Neuronal stem cell (in vitro differentiated cells): ENCODE results near the gene SGTA.
A peak's percentile ranks its signal among the peaks of the same experiment; 100 is the strongest.

Experiments used
- DNase-seq: peaks from one replicate; pipeline ENCODE4 v3.0.0-alpha.2; 2013; ENCODE audit warnings: low spot score
- H2AFZ ChIP-seq: one replicate; pipeline ENCODE4 v1.6.1; 2013; ENCODE audit warnings: mild to moderate bottlenecking, low read length, inconsistent platforms
- H2AK5ac ChIP-seq: 2 replicates; pipeline ENCODE4 v1.6.1; 2013; ENCODE audit warnings: low read depth, mild to moderate bottlenecking, inconsistent platforms, low read length, moderate library complexity, mixed read lengths
- H2BK120ac ChIP-seq: 2 replicates; pipeline ENCODE4 v1.6.1; 2013; ENCODE audit warnings: low read depth, mild to moderate bottlenecking, inconsistent platforms, low read length, moderate library complexity, mixed read lengths
- H2BK12ac ChIP-seq: one replicate; pipeline ENCODE4 v1.6.1; 2013; ENCODE audit warnings: low read length, inconsistent platforms
- H2BK15ac ChIP-seq: 2 replicates; pipeline ENCODE4 v1.6.1; 2013; ENCODE audit warnings: mild to moderate bottlenecking, low read length, inconsistent platforms, mixed read lengths
- H2BK5ac ChIP-seq: one replicate; pipeline ENCODE4 v1.6.1; 2013; ENCODE audit warnings: inconsistent platforms, mild to moderate bottlenecking, low read length, moderate library complexity
- H3K14ac ChIP-seq: one replicate; pipeline ENCODE4 v1.6.1; 2013; ENCODE audit warnings: low read length, inconsistent platforms
- H3K18ac ChIP-seq: 2 replicates; pipeline ENCODE4 v1.6.1; 2013; ENCODE audit warnings: low read length, inconsistent platforms
- H3K23ac ChIP-seq: 2 replicates; pipeline ENCODE4 v1.6.1; 2013; ENCODE audit warnings: low read depth, mild to moderate bottlenecking, mixed read lengths, low read length, inconsistent platforms; ENCODE audit not compliant: poor library complexity
- H3K27ac ChIP-seq: replicated peaks from 3 replicates; pipeline ENCODE4 v1.5.1; 2013; ENCODE audit warnings: low read length, inconsistent platforms
- H3K27me3 ChIP-seq, 3 experiments: 2 replicates each; pipeline ENCODE4 v1.6.1; 2013; ENCODE audit warnings: low read length in 3 of 3, mild to moderate bottlenecking in 2 of 3, inconsistent platforms in 1 of 3, low read depth in 1 of 3, mixed read lengths in 1 of 3, moderate library complexity in 1 of 3; ENCODE audit not compliant: control insufficient read depth in 3 of 3, insufficient read depth in 3 of 3
- H3K36me3 ChIP-seq, 2 donors: replicated peaks in 1 of 2; 2 replicates each; pipeline ENCODE4 v1.6.1; 2013; ENCODE audit warnings: low read length in 2 of 2; ENCODE audit not compliant: control insufficient read depth in 2 of 2, insufficient read depth in 2 of 2
- H3K4ac ChIP-seq: 2 replicates; pipeline ENCODE4 v1.6.1; 2013; ENCODE audit warnings: inconsistent platforms, mild to moderate bottlenecking, low read length, moderate library complexity
- H3K4me1 ChIP-seq, 2 donors: 1 replicate in 1 of 2; 2 replicates in 1 of 2; pipeline ENCODE4 v1.6.1; 2013; ENCODE audit warnings: low read length in 2 of 2, low read depth in 1 of 2; ENCODE audit not compliant: control insufficient read depth in 2 of 2, insufficient read depth in 1 of 2
- H3K4me2 ChIP-seq: one replicate; pipeline ENCODE4 v1.6.1; 2013; ENCODE audit warnings: mild to moderate bottlenecking, low read length, inconsistent platforms; ENCODE audit not compliant: insufficient read depth, poor library complexity, severe bottlenecking
- H3K4me3 ChIP-seq, 2 donors: 2 replicates each; pipeline ENCODE4 v1.5.1; 2013; ENCODE audit warnings: low read length in 2 of 2, mild to moderate bottlenecking in 2 of 2, inconsistent platforms in 1 of 2, moderate library complexity in 1 of 2
- H3K79me1 ChIP-seq: one replicate; pipeline ENCODE4 v1.6.1; 2013; ENCODE audit warnings: low read depth, mild to moderate bottlenecking, inconsistent platforms, low read length, moderate library complexity
- H3K9ac ChIP-seq: one replicate; pipeline ENCODE4 v1.6.1; 2013; ENCODE audit warnings: mild to moderate bottlenecking, low read depth, low read length, inconsistent platforms; ENCODE audit not compliant: poor library complexity
- H3K9me3 ChIP-seq, 2 donors: replicated peaks in 1 of 2; 2 replicates each; pipeline versions ENCODE3 to v1.6.1; 2013; ENCODE audit warnings: low read length in 2 of 2, mild to moderate bottlenecking in 2 of 2, inconsistent platforms in 1 of 2, low read depth in 1 of 2, mixed read lengths in 1 of 2, moderate library complexity in 1 of 2; ENCODE audit not compliant: control insufficient read depth in 2 of 2, insufficient read depth in 1 of 2
- H4K8ac ChIP-seq: one replicate; pipeline ENCODE4 v1.6.1; 2013; ENCODE audit warnings: low read depth, mild to moderate bottlenecking, inconsistent platforms, low read length, moderate library complexity
- H4K91ac ChIP-seq: one replicate; pipeline ENCODE4 v1.6.1; 2013; ENCODE audit warnings: low read length, low read depth, mild to moderate bottlenecking, inconsistent platforms; ENCODE audit not compliant: poor library complexity
- WGBS, 2 donors: extraction: QIAGEN DNeasy Blood & Tissue Kit; methylation state at CpG; one replicate each; pipeline ENCODE4 v1.1.7; 2013; ENCODE audit warnings: missing lambda C conversion rate in 2 of 2, mixed read lengths in 1 of 2; ENCODE audit not compliant: insufficient read length in 2 of 2, insufficient replicate concordance in 1 of 2; ENCODE audit errors: extremely low coverage in 2 of 2; 5-methylcytosine and 5-hydroxymethylcytosine counted together

Gene SGTA

GRCh38 chr19:2774083-2774679 is 8.9 kb downstream of the SGTA start:
- H2BK5ac ChIP-seq: no peak overlapping the region
- H3K36me3 ChIP-seq: peaks cover 14 to 42% of the 10 kb centered on the region in 2 donors
- H3K4me2 ChIP-seq: no peak overlapping the region
- peak overlapping the region; percentile 28 for H2AK5ac ChIP-seq
- no peak overlapping the region for H3K18ac ChIP-seq
- no peak overlapping the region for H2BK12ac ChIP-seq
- no peak overlapping the region for H3K4me3 ChIP-seq
- no peaks in the 10 kb centered on the region for H3K9me3 ChIP-seq
- H2BK120ac ChIP-seq: no peak overlapping the region
- H3K4ac ChIP-seq: peak overlapping the region; percentile 53
- H4K91ac ChIP-seq: no peak overlapping the region
- no peak for DNase-seq
- H3K14ac ChIP-seq: no peak overlapping the region
- peaks cover 43% of the 10 kb centered on the region for H3K79me1 ChIP-seq
- H3K4me1 ChIP-seq: no peaks in the 10 kb centered on the region
- WGBS, 2 donors: no CpG with 5 or more reads among the region's 32 CpGs
- no peak overlapping the region for H2AFZ ChIP-seq
- no peak overlapping the region for H4K8ac ChIP-seq
- H3K9ac ChIP-seq: peak overlapping the region; percentile 44
- H2BK15ac ChIP-seq: no peak overlapping the region
- peak overlapping the region; percentile 43 for H3K23ac ChIP-seq
- no peak overlapping the region for H3K27ac ChIP-seq
- H3K27me3 ChIP-seq: no peaks in the 10 kb centered on the region

DNA sequence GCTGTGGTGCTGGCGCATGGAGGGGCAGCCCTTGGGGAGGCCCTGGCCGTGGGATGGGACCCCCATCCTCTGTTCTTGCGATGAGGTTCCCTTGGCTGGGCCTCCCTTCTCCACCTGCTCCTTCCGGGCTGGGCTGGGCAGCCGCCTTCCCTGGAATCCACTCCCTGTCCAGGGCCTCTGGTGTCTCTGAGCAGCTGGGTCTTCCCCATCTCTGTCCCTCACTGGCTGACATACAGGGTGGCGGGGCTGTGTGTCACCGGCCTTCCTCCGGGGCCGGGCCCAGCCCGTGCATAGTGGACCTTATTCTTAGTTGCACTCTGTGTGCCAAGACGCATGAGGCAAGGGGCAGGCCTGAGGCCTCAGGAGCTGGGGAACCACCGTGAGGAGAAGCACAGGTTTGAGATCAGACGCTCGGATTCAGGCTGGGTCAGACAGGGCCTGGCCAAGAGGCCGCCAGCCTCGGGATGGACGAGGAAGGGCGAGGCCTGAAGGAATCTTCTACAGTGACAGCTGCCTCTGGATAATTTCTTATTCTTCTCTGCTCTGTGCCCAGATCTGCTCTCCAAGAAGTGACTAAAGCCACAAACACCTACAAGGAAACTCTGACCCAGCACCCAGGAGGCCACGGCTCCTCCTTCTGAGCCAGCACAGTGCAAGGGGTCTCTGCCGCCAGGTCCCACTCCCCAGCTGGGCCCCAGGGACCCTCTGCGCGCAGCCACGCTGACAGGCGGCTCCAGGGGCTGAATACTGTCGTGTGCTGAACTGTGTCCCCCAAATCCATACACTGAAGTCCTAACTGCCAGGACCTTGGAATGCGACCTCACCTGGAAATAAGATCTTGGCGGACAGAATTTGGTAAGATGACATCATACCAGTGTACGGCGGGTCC is 11.0 kb downstream of the SGTA start:
- Histone ChIP-seq H3K14ac (no peak overlapping the region), H3K36me3 (peaks cover 9 to 43% of the 10 kb centered on the region in 2 donors), H3K4me1 (no peaks in the 10 kb centered on the region), H4K8ac (no peak overlapping the region), H4K91ac (no peak overlapping the region), H3K9ac (no peak overlapping the region), H3K18ac (no peak overlapping the region), H2AFZ (no peak overlapping the region), H3K27ac (no peak overlapping the region), H3K27me3 (no peaks in the 10 kb centered on the region), H3K23ac (no peak overlapping the region), H2BK120ac (no peak overlapping the region), H2BK15ac (no peak overlapping the region), H3K79me1 (peaks cover 50% of the 10 kb centered on the region), H2AK5ac (no peak overlapping the region), H3K4me3 (no peak overlapping the region), H3K4me2 (no peak overlapping the region), H2BK5ac (no peak overlapping the region), H3K4ac (no peak overlapping the region), H3K9me3 (no peaks in the 10 kb centered on the region), H2BK12ac (no peak overlapping the region)
- no peak for DNase-seq
- no CpG with 5 or more reads among the region's 29 CpGs for WGBS, 2 donors

DNA sequence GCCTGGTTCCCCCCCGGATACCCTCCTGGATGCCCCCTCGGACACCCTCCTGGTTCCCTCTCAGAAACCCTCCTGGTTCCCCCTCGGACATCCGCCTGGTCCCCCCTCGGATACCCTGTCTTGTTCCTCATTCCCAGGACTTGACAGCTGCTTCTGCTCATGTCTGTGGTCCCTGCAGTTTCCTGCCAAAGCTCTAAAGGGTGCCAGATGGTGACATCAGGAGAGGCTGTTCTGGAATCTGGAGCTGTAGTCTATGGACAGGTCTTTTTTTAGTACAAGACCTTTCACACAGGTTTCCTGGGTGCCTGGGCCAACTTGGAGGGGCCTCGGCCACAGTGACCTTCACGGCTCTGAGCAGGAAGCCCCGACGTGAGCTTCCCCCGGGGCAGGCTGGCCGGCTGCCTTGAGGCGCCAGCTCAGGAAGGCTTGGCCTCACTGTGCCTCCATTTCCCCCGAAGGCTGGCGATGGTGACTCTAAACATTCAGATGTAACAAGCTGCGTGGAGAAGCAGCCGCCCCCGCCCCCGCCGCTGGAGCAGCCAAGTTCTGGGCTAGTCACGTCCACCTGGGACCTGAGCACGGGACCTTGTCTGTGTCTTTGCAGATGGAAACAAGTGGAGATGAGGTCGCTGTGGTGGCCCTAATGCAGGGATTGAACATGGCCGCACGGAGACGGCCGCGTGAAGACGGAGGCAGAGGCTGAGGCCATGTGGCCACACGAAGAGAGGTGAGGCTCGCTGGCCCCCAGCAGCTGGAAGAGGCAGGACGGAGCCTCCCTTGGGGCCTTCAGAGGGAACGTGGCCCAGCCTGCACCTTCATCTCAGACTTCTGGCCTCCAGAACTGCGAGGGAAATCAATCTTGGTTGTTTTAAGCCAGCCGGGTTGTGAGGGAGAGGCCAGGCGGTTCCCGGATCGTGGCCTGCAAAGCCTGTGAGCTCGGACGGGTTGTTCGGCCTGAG is 12.7 kb downstream of the SGTA start:
- no peak overlapping the region for H2BK5ac ChIP-seq
- no peaks in the 10 kb centered on the region for H3K4me1 ChIP-seq
- no peak overlapping the region for H3K27ac ChIP-seq
- no peaks in the 10 kb centered on the region for H3K27me3 ChIP-seq
- H3K79me1 ChIP-seq: peaks cover 45% of the 10 kb centered on the region
- H3K23ac ChIP-seq: no peak overlapping the region
- no peak overlapping the region for H3K4me3 ChIP-seq
- no peak overlapping the region for H3K4ac ChIP-seq
- H2BK12ac ChIP-seq: no peak overlapping the region
- H3K4me2 ChIP-seq: no peak overlapping the region
- H3K9ac ChIP-seq: peak overlapping the region; percentile 60
- peak overlapping the region; percentile 82 for H3K14ac ChIP-seq
- H2AFZ ChIP-seq: no peak overlapping the region
- peak overlapping the region; percentile 28 for H3K18ac ChIP-seq
- peaks cover 13 to 53% of the 10 kb centered on the region in 2 donors for H3K36me3 ChIP-seq
- no peak overlapping the region for H2BK15ac ChIP-seq
- H3K9me3 ChIP-seq: no peaks in the 10 kb centered on the region
- H2AK5ac ChIP-seq: no peak overlapping the region
- H4K91ac ChIP-seq: no peak overlapping the region
- no CpG with 5 or more reads among the region's 40 CpGs for WGBS, 2 donors
- H2BK120ac ChIP-seq: no peak overlapping the region
- DNase-seq: no peak
- H4K8ac ChIP-seq: no peak overlapping the region
